Mucosa of gallbladder (tissue), 1 donor: Measurements from ENCODE around the gene CAV2. TPM values are rescaled to one million over a fixed set of nuclear protein-coding genes. Genes with fewer than 3 reads are reported as not detected.

Source experiments
- DNase-seq: peaks from one replicate; pipeline ENCODE4 v3.0.0-alpha.2; 2020; ENCODE audit warnings: low spot score
- total RNA-seq: library from RNA; stranded (reverse); gene quantifications from one replicate; pipeline ENCODE4 v1.2.1, GENCODE V29; 2021
- donor health status: DM: no; HTN: no; CAD: no.

Gene CAV2
- total RNA-seq, 1 donor from 2014 or later, result 91.3 TPM

DNA sequence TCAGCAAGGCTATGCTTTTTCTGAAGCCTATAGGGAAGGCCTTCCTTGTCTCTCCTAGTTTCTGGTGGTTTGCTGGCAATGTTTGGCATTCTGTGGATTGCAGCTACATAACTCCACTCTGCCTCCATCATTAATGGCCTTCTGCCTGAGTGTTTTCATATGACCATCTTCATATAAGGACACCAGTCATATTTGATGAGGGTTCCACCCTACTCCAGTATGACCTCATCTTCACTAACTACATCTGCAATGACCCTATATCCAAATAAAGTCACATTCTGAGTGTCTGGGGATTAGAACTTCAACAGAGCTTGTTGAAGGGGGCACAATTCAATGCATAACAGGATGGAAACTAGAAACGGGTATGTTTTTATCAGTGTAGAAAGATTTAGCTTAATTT, 47.4 kb downstream of the CAV2 start:
- DNase-seq, result no peak

- no peak for DNase-seq
Measured at GRCh38 chr7:116547347-116547746, 47.8 kb downstream of the CAV2 start.

- DNase-seq, result no peak
Measured at GRCh38 chr7:116548506-116548905, 49.0 kb downstream of the CAV2 start.

DNA sequence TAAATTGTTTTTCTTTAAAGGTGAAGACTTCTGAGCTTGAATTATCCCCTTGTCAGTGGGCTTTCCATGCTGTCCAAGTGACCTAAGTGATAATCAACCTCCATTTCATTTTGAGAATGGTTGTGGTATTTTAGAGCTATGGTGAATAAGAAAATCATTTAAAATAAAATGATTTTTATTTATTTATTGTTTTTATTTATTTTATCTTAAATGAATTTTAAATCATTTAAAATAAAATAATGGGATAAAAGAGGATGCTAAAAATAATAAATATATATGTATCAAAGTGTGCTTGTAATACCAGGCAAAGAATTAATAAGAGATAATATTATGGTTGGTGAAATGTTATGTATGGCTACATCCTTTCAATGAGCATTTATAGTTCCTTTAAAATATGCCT, 49.8 kb downstream of the CAV2 start:
- DNase-seq, result no peak

- no peak for DNase-seq
Measured at GRCh38 chr7:116551692-116552091, 52.2 kb downstream of the CAV2 start.

DNA sequence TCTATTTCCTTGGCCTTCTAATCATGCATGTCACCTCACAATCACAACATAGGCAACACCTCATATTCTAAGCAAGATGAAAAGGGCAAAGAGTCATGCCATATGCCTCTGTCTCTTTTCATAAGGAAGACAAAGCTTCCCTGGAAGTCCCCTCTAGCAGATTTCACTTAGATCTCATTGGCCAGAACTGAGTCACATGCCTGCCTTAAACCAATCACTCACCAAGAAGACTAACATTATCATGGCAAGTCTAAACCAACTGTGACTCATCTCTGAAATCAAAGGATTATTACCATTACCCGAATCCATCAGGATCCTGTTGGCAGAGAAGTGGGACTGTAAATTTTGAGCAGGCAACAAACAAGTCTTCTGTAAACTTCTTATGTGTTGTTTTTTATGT, 53.1 kb downstream of the CAV2 start:
- no peak for DNase-seq

- no peak for DNase-seq
Measured at GRCh38 chr7:116553168-116553964, 53.8 kb downstream of the CAV2 start.

- no peak for DNase-seq
Measured at GRCh38 chr7:116554436-116554835, 54.9 kb downstream of the CAV2 start.

DNA sequence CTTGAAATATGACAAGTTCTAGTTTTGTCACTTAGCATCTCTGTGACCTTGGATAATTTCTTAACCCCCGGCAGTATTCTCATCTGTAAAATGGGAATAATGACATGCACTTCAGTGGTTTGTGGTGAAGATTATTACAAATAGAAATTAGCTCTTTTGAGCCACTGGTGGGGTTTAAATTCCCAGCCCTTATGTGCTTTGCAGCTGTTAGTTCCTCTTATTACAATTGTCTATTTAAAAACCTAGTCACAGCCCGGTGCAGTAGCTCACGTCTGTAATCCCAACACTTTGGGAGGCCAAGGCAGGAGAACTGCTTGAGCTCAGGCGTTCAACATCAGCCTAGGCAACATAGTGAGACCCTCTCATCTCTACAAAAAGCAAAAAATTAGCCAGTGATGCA, 55.4 kb downstream of the CAV2 start:
- no peak for DNase-seq

- no peak for DNase-seq
Measured at GRCh38 chr7:116557066-116557585, 57.6 kb downstream of the CAV2 start.

DNA sequence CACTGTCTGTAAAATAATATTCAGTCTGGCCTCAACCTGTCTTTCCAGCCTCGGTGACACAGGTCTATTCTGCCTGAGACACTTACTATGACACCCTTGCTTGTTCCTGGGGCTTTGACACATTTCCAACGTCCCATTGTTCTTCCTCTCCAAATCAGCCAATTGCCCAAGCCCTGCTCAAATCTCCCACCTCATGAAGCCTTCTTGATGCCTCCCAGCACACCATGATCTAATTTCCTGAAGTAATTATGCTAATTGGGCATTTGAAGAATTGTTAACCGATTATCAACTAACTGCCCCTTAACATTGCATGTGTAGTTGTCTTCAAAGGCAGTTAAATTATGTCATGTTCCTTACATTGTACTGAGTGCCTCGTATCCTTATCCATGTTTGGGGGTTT, 58.4 kb downstream of the CAV2 start:
- no peak for DNase-seq

Other genes with a start within 250 kb of the CAV2 start
- 239 TPM for gene CAV1, start 25.3 kb downstream of the CAV2 start, total RNA-seq
- 59.4 TPM for gene MET, start 172.5 kb downstream of the CAV2 start, total RNA-seq